Caco-2 (cell line): ENCODE results near the gene SIRT3. TPM values are rescaled to one million over a fixed set of nuclear protein-coding genes. Genes with fewer than 3 reads are reported as not detected.

Source experiments
- BruUV-seq: library from RNA; stranded (reverse); fragments of 400-500 nt; replicated peaks from 2 replicates; lab custom pipeline; 2021; lab: Mats Ljungman, UMichigan
- CTCF ChIA-PET: fragments of 300-600 bp; sonication (Branson Sonifier 250); formaldehyde crosslinking; loops from one replicate; lab custom pipeline; 2022; ENCODE audit warnings: antibody characterized with exemption; lab: Charles Lee
- POLR2A ChIA-PET: fragments of 300-600 bp; sonication (Branson Sonifier 250); formaldehyde crosslinking; loops from one replicate; lab custom pipeline; 2022; ENCODE audit warnings: antibody characterized with exemption; lab: Charles Lee
- DNase-seq, 2 experiments: peaks; one replicate each; pipeline versions ENCODE4 v3.0.0 to v3.0.0-alpha.2; 2020 to 2022
- H3K27me3 ChIP-seq: replicated peaks from 2 replicates; pipeline ENCODE4 v1.6.0; 2011; ENCODE audit warnings: low read length; ENCODE audit not compliant: control insufficient read depth, insufficient read depth
- H3K36me3 ChIP-seq: 2 replicates; pipeline ENCODE4 v1.5.1; 2011; ENCODE audit warnings: low read length; ENCODE audit not compliant: control insufficient read depth, insufficient read depth
- H3K4me1 ChIP-seq: fragments of 250-450 bp; sonication (Bioruptor Pico); 2 replicates; pipeline ENCODE4 v1.5.1; 2020; ENCODE audit warnings: mild to moderate bottlenecking
- H3K4me3 ChIP-seq: 2 replicates; pipeline ENCODE4 v1.5.1; 2011; ENCODE audit warnings: low read depth, mild to moderate bottlenecking, control low read depth, low read length
- H3K9me3 ChIP-seq: fragments of 250-450 bp; sonication (Bioruptor Pico); 2 replicates; pipeline ENCODE4 v1.5.1; 2020; ENCODE audit warnings: mild to moderate bottlenecking, moderate library complexity
- H3K27ac Mint-ChIP-seq: one replicate; pipeline ENCODE4 v1.8.0; 2022; ENCODE audit warnings: mixed read lengths; ENCODE audit not compliant: unreplicated experiment
- H3K27me3 Mint-ChIP-seq: one replicate; pipeline ENCODE4 v1.8.0; 2022; ENCODE audit warnings: mixed read lengths; ENCODE audit not compliant: insufficient read depth, unreplicated experiment
- H3K36me3 Mint-ChIP-seq: one replicate; pipeline ENCODE4 v1.8.0; 2022; ENCODE audit warnings: mild to moderate bottlenecking, mixed read lengths; ENCODE audit not compliant: insufficient read depth, unreplicated experiment
- H3K4me1 Mint-ChIP-seq: one replicate; pipeline ENCODE4 v1.8.0; 2022; ENCODE audit warnings: low read depth, mixed read lengths; ENCODE audit not compliant: unreplicated experiment
- H3K4me3 Mint-ChIP-seq: one replicate; pipeline ENCODE4 v1.8.0; 2022; ENCODE audit warnings: mild to moderate bottlenecking, moderate library complexity, mixed read lengths; ENCODE audit not compliant: unreplicated experiment
- H3K9me3 Mint-ChIP-seq: one replicate; pipeline ENCODE4 v1.8.0; 2022; ENCODE audit warnings: mixed read lengths; ENCODE audit not compliant: unreplicated experiment
- CTCF ChIP-seq, 2 experiments: fragments of 200-600 bp in 1 of 2; IDR thresholded peaks; 1 replicate in 1 of 2; 2 replicates in 1 of 2; pipeline versions ENCODE4 v1.5.1 to v1.8.0; 2011 to 2022; ENCODE audit warnings: antibody characterized with exemption in 1 of 2, control low read depth in 1 of 2, inconsistent platforms in 1 of 2, low read depth in 1 of 2, low read length in 1 of 2, mild to moderate bottlenecking in 1 of 2, moderate library complexity in 1 of 2; ENCODE audit not compliant: insufficient read depth in 1 of 2, severe bottlenecking in 1 of 2, unreplicated experiment in 1 of 2
- intact Hi-C: fragments of 100-400 bp; cut with micrococcal nuclease; formaldehyde crosslinking; loops from one replicate; pipeline ENCODE4 v1.10.0; 2022; ENCODE audit not compliant: unreplicated experiment
- total RNA-seq: library from RNA; stranded (reverse); gene quantifications from 2 replicates; pipeline ENCODE4 v1.2.3, GENCODE V29; 2022

SIRT3 gene
- total RNA-seq, 1 experiment from 2014 or later: 24.6 TPM

GRCh38 chr11:215581-216037 lies 20.5 kb downstream of the SIRT3 start:
- no peak for TF ChIP-seq CTCF (IDR thresholded peaks at IDR 0.05; ENCODE audit: insufficient read depth in 1 of 2, low read depth in 1 of 2, low read length in 1 of 2, severe bottlenecking in 1 of 2, unreplicated experiment in 1 of 2)
- no peaks in the 10 kb centered on the region for H3K9me3 Mint-ChIP-seq
- intact Hi-C loops: no loop called here
- H3K4me1 ChIP-seq: peaks cover 19% of the 10 kb centered on the region
- no TSS peak for BruUV-seq
- no peak overlapping the region for H3K4me3 Mint-ChIP-seq
- H3K4me3 ChIP-seq: no peak overlapping the region
- peaks cover 7% of the 10 kb centered on the region for H3K36me3 ChIP-seq
- ChIA-PET POLR2A (interaction anchor here (1.9 kb wide), 1 partner anchor 9 kb away, joined by 24 read pairs; the partner anchor contains the start of genes BET1L and RIC8A), CTCF (interaction anchor here (1.5 to 1.9 kb wide), 2 partner anchors 8 to 35 kb away, joined by 5 read pairs; partner anchors contain the start of genes BET1L and RIC8A)
- DNase-seq: no peak
- H3K36me3 Mint-ChIP-seq: peaks cover 58% of the 10 kb centered on the region
- peak overlapping the region; percentile 63 for H3K27ac Mint-ChIP-seq
- no peaks in the 10 kb centered on the region for H3K27me3 Mint-ChIP-seq
- H3K4me1 Mint-ChIP-seq: peaks cover 7% of the 10 kb centered on the region
- H3K9me3 ChIP-seq: no peaks in the 10 kb centered on the region
- H3K27me3 ChIP-seq: no peaks in the 10 kb centered on the region

- TF ChIP-seq CTCF (IDR thresholded peaks at IDR 0.05; ENCODE audit: insufficient read depth in 1 of 2, low read depth in 1 of 2, low read length in 1 of 2, severe bottlenecking in 1 of 2, unreplicated experiment in 1 of 2): no peak
- Mint-ChIP-seq H3K27ac (peak overlapping the region; percentile 66), H3K4me3 (no peak overlapping the region), H3K27me3 (no peaks in the 10 kb centered on the region), H3K36me3 (peaks cover 67% of the 10 kb centered on the region), H3K4me1 (peaks cover 13% of the 10 kb centered on the region), H3K9me3 (no peaks in the 10 kb centered on the region)
- ChIA-PET CTCF (no interaction called here), POLR2A (no interaction called here)
- no peaks in the 10 kb centered on the region for H3K9me3 ChIP-seq
- no peak overlapping the region for H3K4me3 ChIP-seq
- peaks cover 11% of the 10 kb centered on the region for H3K36me3 ChIP-seq
- DNase-seq: no peak
- no peaks in the 10 kb centered on the region for H3K27me3 ChIP-seq
- peaks cover 33% of the 10 kb centered on the region for H3K4me1 ChIP-seq
- intact Hi-C loops: no loop called here
- BruUV-seq: no TSS peak
These were observed 22.1 kb downstream of the SIRT3 start for GRCh38 chr11:214083-214482.

- BruUV-seq: no TSS peak
- H3K27me3 Mint-ChIP-seq: no peaks in the 10 kb centered on the region
- no peak for DNase-seq
- peaks cover 73% of the 10 kb centered on the region for H3K36me3 Mint-ChIP-seq
- CTCF ChIA-PET: no interaction called here
- peaks cover 13% of the 10 kb centered on the region for H3K4me1 Mint-ChIP-seq
- Histone ChIP-seq H3K36me3 (peaks cover 11% of the 10 kb centered on the region), H3K4me1 (peaks cover 33% of the 10 kb centered on the region), H3K9me3 (no peaks in the 10 kb centered on the region), H3K4me3 (no peak overlapping the region), H3K27me3 (no peaks in the 10 kb centered on the region)
- TF ChIP-seq CTCF (IDR thresholded peaks at IDR 0.05; ENCODE audit: insufficient read depth in 1 of 2, low read depth in 1 of 2, low read length in 1 of 2, severe bottlenecking in 1 of 2, unreplicated experiment in 1 of 2): no peak
- intact Hi-C loops: no loop called here
- H3K27ac Mint-ChIP-seq: no peak overlapping the region
- POLR2A ChIA-PET: no interaction called here
- H3K4me3 Mint-ChIP-seq: no peak overlapping the region
- H3K9me3 Mint-ChIP-seq: no peaks in the 10 kb centered on the region
These were observed 23.0 kb downstream of the SIRT3 start for GRCh38 chr11:213111-213510.
